GM12891 (cell line): ENCODE data around the gene CXXC5.
"Not testable (repeated sequence)": the region's sequence is repeated elsewhere in the genome, so short reads cannot be mapped to it uniquely, and the experiment has no call there.

Experiments
- DNase-seq: peaks from one replicate; pipeline ENCODE4 v3.0.0; 2011; ENCODE audit warnings: low spot score; ENCODE audit not compliant: insufficient read length
- FAIRE-seq: peaks from 2 replicates; lab custom pipeline; 2011; peaks lifted over from hg19 to GRCh38; lab: Jason Lieb, UNC
- PAX5 ChIP-seq: IDR thresholded peaks from 2 replicates; pipeline ENCODE4 v1.6.1; 2011; ENCODE audit warnings: low read length, moderate library complexity, mild to moderate bottlenecking; ENCODE audit not compliant: insufficient read depth, severe bottlenecking
- POLR2A ChIP-seq: IDR thresholded peaks from 2 replicates; pipeline ENCODE4 v1.6.1; 2011; ENCODE audit warnings: low read depth, low read length, control low read depth
- POLR2AphosphoS5 ChIP-seq: IDR thresholded peaks from 2 replicates; pipeline ENCODE4 v1.6.1; 2011; ENCODE audit warnings: low read depth, low read length, control low read depth
- POU2F2 ChIP-seq: IDR thresholded peaks from 2 replicates; pipeline ENCODE4 v1.6.1; 2011; ENCODE audit warnings: low read depth, mild to moderate bottlenecking, control low read depth, low read length, moderate library complexity
- SPI1 ChIP-seq: IDR thresholded peaks from 2 replicates; pipeline ENCODE4 v1.6.1; 2011; ENCODE audit warnings: low read depth, low read length, control low read depth
- TAF1 ChIP-seq: IDR thresholded peaks from 2 replicates; pipeline ENCODE4 v1.6.1; 2011; ENCODE audit warnings: low read depth, low read length, control low read depth

CXXC5 gene

GRCh38 chr5:139726248-139726647, 78.1 kb downstream of the CXXC5 start:
- TF ChIP-seq PAX5 (no peak), POU2F2 (no peak), TAF1 (no peak), POLR2A (no peak), SPI1 (no peak), POLR2AphosphoS5 (no peak)
- no peak for FAIRE-seq
- DNase-seq = no peak

- FAIRE-seq, DNase-seq: not testable (repeated sequence)
These were observed 79.5 kb downstream of the CXXC5 start for GRCh38 chr5:139727615-139728014.

GRCh38 chr5:139731281-139731680, 83.1 kb downstream of the CXXC5 start:
- DNase-seq (no peak), FAIRE-seq (no peak)
- no peak for TF ChIP-seq POLR2A
- TF ChIP-seq PAX5 = no peak
- TF ChIP-seq POU2F2 = no peak
- no peak for TF ChIP-seq TAF1
- TF ChIP-seq SPI1 = no peak
- TF ChIP-seq POLR2AphosphoS5 = no peak

DNA sequence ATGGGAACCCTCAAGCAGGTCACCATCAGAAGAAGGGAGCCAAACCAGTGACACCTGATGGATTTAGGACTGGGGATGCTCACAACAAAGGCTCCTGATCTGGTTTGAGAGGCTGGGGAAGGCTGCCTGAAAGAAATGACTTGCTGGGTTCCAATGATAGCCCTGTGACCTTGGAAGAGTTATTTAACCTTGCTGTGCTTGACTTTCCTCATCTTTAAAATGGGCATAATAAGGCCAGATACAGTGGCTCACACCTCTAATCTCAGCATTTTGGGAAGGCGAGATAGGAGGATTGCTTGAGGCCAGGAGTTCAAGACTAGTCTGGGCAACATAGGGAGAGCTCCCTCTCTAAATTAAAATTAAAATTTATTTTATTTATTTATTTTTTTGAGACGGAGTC, 83.9 kb downstream of the CXXC5 start:
- DNase-seq (no peak), FAIRE-seq (no peak)
- TF ChIP-seq SPI1 = no peak
- no peak for TF ChIP-seq PAX5
- TF ChIP-seq TAF1 = no peak
- no peak for TF ChIP-seq POU2F2
- TF ChIP-seq POLR2AphosphoS5 = no peak
- TF ChIP-seq POLR2A = no peak

DNA sequence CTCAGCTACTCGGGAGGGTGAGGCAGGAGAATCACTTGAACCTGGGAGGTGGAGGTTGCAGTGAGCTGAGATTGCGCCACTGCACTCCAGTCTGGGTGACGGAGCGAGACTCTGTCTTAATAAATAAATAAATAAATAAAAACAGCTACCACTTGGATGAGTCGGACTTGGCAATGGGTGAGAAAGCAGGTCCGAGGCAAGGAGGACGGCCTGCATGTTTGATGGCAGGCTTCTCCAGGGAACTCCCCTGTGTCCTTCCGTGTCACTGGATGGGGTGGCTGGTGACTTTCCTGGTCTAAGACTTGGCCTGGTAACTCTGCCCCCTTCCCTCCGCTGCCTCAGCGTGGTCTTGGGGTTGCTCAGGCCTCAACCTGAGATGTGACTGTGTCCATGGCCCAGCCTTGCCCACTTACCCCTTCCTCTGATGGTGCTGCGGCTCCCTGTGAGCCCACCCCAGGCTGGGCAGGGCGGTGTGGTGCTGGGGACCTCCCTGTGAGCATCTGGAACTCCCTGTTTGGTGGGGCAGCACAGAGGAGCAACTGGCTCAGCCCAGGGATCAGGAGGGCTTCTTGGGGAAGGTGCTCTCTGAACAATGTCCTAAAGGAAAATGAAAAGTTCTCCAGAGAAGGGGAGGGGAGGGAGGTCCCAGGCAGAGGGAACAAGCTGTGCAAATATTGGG, 85.0 kb downstream of the CXXC5 start:
- DNase-seq = no peak
- no peak for FAIRE-seq
- TF ChIP-seq PAX5 = no peak
